PC-3 (cell line): ENCODE data around the gene CPNE7.

Experiments
- EZH2 ChIP-seq: fragments of 300-600 bp; sonication (generic); IDR thresholded peaks from one replicate; pipeline ENCODE4 v1.6.1; 2017; ENCODE audit warnings: antibody characterized with exemption, mild to moderate bottlenecking, low read length; ENCODE audit not compliant: unreplicated experiment
- EZH2phosphoT487 ChIP-seq: fragments of 300-600 bp; sonication (generic); IDR thresholded peaks from 2 replicates; pipeline ENCODE4 v1.6.1; 2018; ENCODE audit warnings: mild to moderate bottlenecking, antibody characterized with exemption, low read length, borderline replicate concordance
- TF ChIP-seq, protein P1 (sequence below): fragments of 300-600 bp; sonication (generic); conservative IDR thresholded peaks from 2 replicates; pipeline ENCODE4 v1.5.1; 2017; ENCODE audit warnings: antibody characterized with exemption, low read depth, mild to moderate bottlenecking, low read length

- TF ChIP-seq, protein P1, sequence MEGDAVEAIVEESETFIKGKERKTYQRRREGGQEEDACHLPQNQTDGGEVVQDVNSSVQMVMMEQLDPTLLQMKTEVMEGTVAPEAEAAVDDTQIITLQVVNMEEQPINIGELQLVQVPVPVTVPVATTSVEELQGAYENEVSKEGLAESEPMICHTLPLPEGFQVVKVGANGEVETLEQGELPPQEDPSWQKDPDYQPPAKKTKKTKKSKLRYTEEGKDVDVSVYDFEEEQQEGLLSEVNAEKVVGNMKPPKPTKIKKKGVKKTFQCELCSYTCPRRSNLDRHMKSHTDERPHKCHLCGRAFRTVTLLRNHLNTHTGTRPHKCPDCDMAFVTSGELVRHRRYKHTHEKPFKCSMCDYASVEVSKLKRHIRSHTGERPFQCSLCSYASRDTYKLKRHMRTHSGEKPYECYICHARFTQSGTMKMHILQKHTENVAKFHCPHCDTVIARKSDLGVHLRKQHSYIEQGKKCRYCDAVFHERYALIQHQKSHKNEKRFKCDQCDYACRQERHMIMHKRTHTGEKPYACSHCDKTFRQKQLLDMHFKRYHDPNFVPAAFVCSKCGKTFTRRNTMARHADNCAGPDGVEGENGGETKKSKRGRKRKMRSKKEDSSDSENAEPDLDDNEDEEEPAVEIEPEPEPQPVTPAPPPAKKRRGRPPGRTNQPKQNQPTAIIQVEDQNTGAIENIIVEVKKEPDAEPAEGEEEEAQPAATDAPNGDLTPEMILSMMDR: no peak
- TF ChIP-seq EZH2 (no peak), EZH2phosphoT487 (no peak)
These were observed 49.5 kb downstream of the CPNE7 start for GRCh38 chr16:89624777-89625761.
